ENCODE measurements around the gene RAPGEF5. TPM values are rescaled to one million over a fixed set of nuclear protein-coding genes. Genes with fewer than 3 reads are reported as not detected.

Gene RAPGEF5
- polyA plus RNA-seq, 1 of the 3 experiments (the other 2 are of a cell fraction): 1.2 TPM

GRCh38 chr7:22357311-22358175 is 589 bp upstream of the RAPGEF5 start:
- POLR2A ChIA-PET: no interaction called here
- CTCF ChIA-PET: interaction anchor here (1.0 to 1.9 kb wide), 3 partner anchors 123 to 248 kb away, joined by 3 to 9 read pairs (median 6); no protein-coding TSS in a partner anchor
- Histone ChIP-seq H3K4me1 (ENCODE audit: control insufficient read depth in 1 of 2, insufficient read depth in 2 of 2, low read depth in 1 of 2, low read length in 1 of 2) (peaks cover 0 to 19% of the 10 kb centered on the region in 2 experiments; a peak in 2 of 4 replicates), H3K27ac (ENCODE audit: low read depth in 2 of 2, low read length in 1 of 2) (no peak overlapping the region), H3K9ac (no peak overlapping the region), H3K4me2 (peak overlapping the region; percentile 35; the same call in 1 of the 2 replicates), H3K9me2 (no peaks in the 10 kb centered on the region), H4K20me1 (ENCODE audit: insufficient read depth) (no peaks in the 10 kb centered on the region), H3K36me3 (replicated peaks in 1 of 2; ENCODE audit: control insufficient read depth in 1 of 2, insufficient read depth in 2 of 2, low read length in 1 of 2) (no peaks in the 10 kb centered on the region), H3K79me2 (ENCODE audit: insufficient read depth) (0 out of 2 replicates have a peak, but pooled peaks cover 12% of the 10 kb centered on the region), H2AFZ (ENCODE audit: low read depth) (no peak overlapping the region), H3K4me3 (ENCODE audit: low read depth in 2 of 2, low read length in 1 of 2) (peak overlapping the region in 1 of 2 experiments; percentile 76; a peak in 2 of 4 replicates), H3F3A (replicated peaks; ENCODE audit: insufficient read depth) (peaks cover under 1% of the 10 kb centered on the region), H3K9me3 (no peaks in the 10 kb centered on the region), H3K27me3 (ENCODE audit: insufficient read depth) (no peaks in the 10 kb centered on the region)
- no peak for TF ChIP-seq MEF2A (IDR thresholded peaks at IDR 0.05; ENCODE audit: borderline replicate concordance, low read depth)
- no peak for TF ChIP-seq MXI1 (IDR thresholded peaks at IDR 0.05; ENCODE audit: low read depth, low read length)
- TF ChIP-seq GATA2 (CRISPR knock-in tag; IDR thresholded peaks at IDR 0.05): no peak
- TF ChIP-seq EP300 (IDR thresholded peaks at IDR 0.05; ENCODE audit: borderline replicate concordance in 1 of 2, low read depth in 1 of 2, low read length in 1 of 2): no peak
- 0 out of 2 replicates have a peak, but pooled peaks have one; percentile 9 for TF ChIP-seq ZBTB33 (IDR thresholded peaks at IDR 0.05; ENCODE audit: borderline replicate concordance, low read depth)
- no peak for DNase-seq
- WGBS (ENCODE audit: low lambda C conversion rate): 73% methylated on average over 21 of the region's 23 CpGs

GRCh38 chr7:22356010-22356691 is 803 bp downstream of the RAPGEF5 start:
- H3K9ac ChIP-seq: no peak overlapping the region
- H3F3A ChIP-seq (replicated peaks; ENCODE audit: insufficient read depth): peaks cover 14% of the 10 kb centered on the region
- H4K20me1 ChIP-seq (ENCODE audit: insufficient read depth): no peaks in the 10 kb centered on the region
- ChIA-PET CTCF (interaction anchor here (0.8 to 2.0 kb wide), 6 partner anchors 10 to 245 kb away, joined by 3 to 9 read pairs (median 4); no protein-coding TSS in a partner anchor), POLR2A (interaction anchor here (0.6 kb wide), 1 partner anchor 53 kb away, joined by 3 read pairs; no protein-coding TSS in a partner anchor)
- H3K36me3 ChIP-seq (replicated peaks in 1 of 2; ENCODE audit: control insufficient read depth in 1 of 2, insufficient read depth in 2 of 2, low read length in 1 of 2): no peaks in the 10 kb centered on the region
- no peaks in the 10 kb centered on the region for H3K27me3 ChIP-seq (ENCODE audit: insufficient read depth)
- TF ChIP-seq MXI1 (IDR thresholded peaks at IDR 0.05; ENCODE audit: low read depth, low read length) (peak; percentile 72; the same call in 1 of the 2 replicates), USF2 (IDR thresholded peaks at IDR 0.05; ENCODE audit: borderline replicate concordance, low read depth, low read length) (no peak), SIN3A (IDR thresholded peaks at IDR 0.05; ENCODE audit: borderline replicate concordance, low read depth, low read length) (0 out of 2 replicates have a peak, but pooled peaks have one; percentile 11), RAD21 (IDR thresholded peaks at IDR 0.05; ENCODE audit: low read length) (peak; percentile 3; the same call in 1 of the 2 replicates)
- H3K9me2 ChIP-seq: no peaks in the 10 kb centered on the region
- DNase-seq: peak; percentile 33
- 0 out of 2 replicates have a peak, but pooled peaks cover 12% of the 10 kb centered on the region for H3K79me2 ChIP-seq (ENCODE audit: insufficient read depth)
- no peaks in the 10 kb centered on the region for H3K9me3 ChIP-seq
- peaks cover 8 to 24% of the 10 kb centered on the region in 2 experiments for H3K4me1 ChIP-seq (ENCODE audit: control insufficient read depth in 1 of 2, insufficient read depth in 2 of 2, low read depth in 1 of 2, low read length in 1 of 2)
- H3K4me2 ChIP-seq: peak overlapping the region; percentile 72
- H3K27ac ChIP-seq (ENCODE audit: low read depth in 2 of 2, low read length in 1 of 2): no peak overlapping the region; a peak in 1 of 4 replicates
- no peak overlapping the region for H2AFZ ChIP-seq (ENCODE audit: low read depth)
- peak overlapping the region; percentile 50 to 76 for H3K4me3 ChIP-seq (ENCODE audit: low read depth in 2 of 2, low read length in 1 of 2)
- WGBS (ENCODE audit: low lambda C conversion rate): 25% methylated on average over 14 of the region's 26 CpGs
